Astrocyte of the hippocampus (primary cell): ENCODE measurements around the gene FBLN5.
A peak's percentile ranks its signal among the peaks of the same experiment; 100 is the strongest.

Experiments
- DNase-seq: peaks from one replicate; pipeline ENCODE4 v3.0.0; 2011; ENCODE audit warnings: low read depth, low spot score

Gene FBLN5

GRCh38 chr14:91945751-91946621 lies 1.5 kb downstream of the FBLN5 start:
- peak; percentile 18 for DNase-seq

GRCh38 chr14:91942946-91943345 lies 4.5 kb downstream of the FBLN5 start:
- no peak for DNase-seq

DNA sequence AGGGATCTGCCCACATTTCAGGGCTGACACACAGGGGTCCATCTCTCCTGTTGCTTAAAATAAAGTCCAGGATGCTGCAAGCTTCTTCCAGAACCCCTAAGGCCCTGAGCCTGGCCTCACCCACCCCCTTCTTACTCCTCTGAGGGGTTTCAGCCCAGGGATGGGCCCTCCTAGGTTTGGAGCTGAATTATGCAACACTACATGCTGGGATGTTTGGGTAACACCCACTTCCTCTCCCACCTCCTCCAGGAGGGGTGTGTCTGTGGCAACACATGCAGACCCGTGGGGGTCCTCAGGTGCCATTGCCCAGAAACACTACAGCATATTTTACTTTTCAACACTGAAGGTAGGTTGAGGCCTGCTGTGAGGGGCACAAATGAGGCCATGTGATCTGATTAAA lies 5.4 kb downstream of the FBLN5 start:
- DNase-seq: no peak

GRCh38 chr14:91940209-91940608 lies 7.3 kb downstream of the FBLN5 start:
- DNase-seq: no peak

- DNase-seq: no peak
Measured at GRCh38 chr14:91935586-91935985, 11.9 kb downstream of the FBLN5 start.

- DNase-seq: no peak
Measured at GRCh38 chr14:91934554-91935285, 12.8 kb downstream of the FBLN5 start.

DNA sequence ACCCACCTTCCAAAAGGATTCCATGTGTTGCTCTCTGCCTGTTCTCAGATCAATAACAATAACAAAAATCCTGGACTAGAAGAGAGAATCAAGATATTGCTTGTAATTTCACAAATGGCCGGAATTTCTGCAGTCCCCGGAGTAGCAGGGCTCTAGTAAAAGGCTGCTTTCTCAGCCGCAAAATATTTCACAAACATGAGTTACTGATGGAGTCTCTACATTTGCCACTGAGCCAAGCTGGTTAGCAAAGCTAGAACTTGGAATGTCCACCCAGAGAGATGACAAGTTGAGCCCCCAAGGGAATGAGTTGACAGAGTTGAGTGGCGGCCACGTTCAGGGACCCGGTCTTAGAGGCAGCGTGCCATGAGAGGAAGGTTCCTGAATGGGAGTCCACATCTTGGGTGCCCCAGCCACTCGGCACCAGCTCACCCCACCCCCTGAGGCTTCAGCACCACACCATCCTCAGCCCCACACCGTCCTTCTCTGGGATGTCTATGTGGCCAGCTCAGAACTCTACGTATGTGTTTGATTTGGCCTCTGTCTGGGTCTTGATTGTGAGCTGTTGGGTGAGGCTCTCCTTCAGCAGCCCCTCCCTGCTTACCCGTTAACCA lies 15.9 kb downstream of the FBLN5 start:
- no peak for DNase-seq

GRCh38 chr14:91929700-91930099 lies 17.8 kb downstream of the FBLN5 start:
- no peak for DNase-seq

DNA sequence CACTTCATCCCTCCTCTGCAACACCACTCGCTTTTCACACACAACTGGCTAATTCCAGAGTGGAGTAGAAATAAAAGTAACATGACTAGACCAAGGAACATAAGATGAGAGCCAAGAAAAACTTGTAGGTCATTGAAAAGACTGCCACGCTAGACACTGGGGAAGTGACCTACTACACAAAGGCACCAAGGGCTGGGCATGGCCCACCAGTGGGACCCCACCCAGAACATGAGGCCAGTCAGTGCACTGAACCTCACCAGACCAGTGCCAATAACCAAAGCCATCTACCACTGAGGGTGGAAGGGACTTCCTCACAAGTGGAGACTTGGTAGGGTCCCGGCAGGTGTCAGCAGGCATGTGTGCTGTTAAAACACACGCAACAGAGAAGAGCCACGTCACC lies 19.7 kb downstream of the FBLN5 start:
- no peak for DNase-seq

GRCh38 chr14:91927191-91927590 lies 20.3 kb downstream of the FBLN5 start:
- DNase-seq: no peak

- no peak for DNase-seq
Measured at GRCh38 chr14:91926131-91926890, 21.2 kb downstream of the FBLN5 start.

GRCh38 chr14:91925727-91926121 lies 21.8 kb downstream of the FBLN5 start:
- DNase-seq: no peak

- peak; percentile 28 for DNase-seq
Measured at GRCh38 chr14:91925001-91925726, 22.3 kb downstream of the FBLN5 start.

- DNase-seq: no peak
Measured at GRCh38 chr14:91920526-91920925, 27.0 kb downstream of the FBLN5 start.

- DNase-seq: peak; percentile 31
Measured at GRCh38 chr14:91919814-91920213, 27.7 kb downstream of the FBLN5 start.

DNA sequence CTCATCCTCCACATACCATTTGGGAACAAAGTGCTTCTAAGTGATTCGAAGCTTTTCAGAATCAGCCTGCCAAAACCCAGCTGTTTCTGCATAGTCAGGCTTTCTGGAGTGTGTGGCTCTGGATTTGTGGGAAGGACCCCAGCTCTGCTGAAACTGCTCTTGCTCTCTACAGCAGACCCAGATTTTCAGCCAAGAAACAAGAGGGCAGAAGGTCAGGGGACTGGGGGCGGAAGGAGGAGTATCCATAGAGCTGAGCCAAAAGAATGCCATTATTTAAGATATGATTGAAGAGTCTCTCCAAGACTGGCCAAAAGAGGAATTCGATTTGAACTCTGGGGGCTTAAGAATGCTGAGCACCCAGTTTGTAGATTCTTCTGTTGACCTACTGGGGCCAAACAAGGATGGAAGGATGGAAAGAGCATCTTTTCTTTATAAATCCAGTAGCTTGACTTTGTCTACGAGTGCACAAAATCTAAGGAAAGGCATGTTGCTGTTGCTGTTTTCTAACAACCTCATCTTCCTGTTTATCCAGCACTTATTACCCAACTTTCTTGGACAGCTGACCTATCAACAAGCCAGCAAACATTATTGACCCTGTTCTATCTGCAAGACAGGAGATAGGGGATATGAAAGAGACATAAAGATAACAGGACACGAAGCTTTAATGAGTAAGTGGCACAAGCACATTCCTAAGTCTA lies 29.2 kb downstream of the FBLN5 start:
- no peak for DNase-seq

DNA sequence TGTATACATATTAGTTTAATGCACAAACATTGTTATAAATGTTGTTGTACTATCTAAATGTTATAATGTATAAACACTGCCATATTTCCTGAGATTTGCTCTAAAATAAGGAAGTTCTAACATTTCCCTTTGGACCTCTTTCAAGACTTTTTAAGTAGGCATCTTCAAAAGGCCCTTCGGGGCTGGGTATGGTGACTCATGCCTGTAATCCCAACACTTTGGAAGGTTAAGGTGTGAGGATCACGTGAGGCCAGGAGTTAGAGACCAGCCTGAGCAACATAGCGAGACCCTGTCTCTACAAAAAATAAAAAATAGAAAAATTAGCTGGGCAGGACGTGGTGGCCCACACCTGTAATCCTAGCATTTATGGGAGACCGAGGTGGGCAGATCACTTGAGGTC lies 35.5 kb downstream of the FBLN5 start:
- DNase-seq: no peak

DNA sequence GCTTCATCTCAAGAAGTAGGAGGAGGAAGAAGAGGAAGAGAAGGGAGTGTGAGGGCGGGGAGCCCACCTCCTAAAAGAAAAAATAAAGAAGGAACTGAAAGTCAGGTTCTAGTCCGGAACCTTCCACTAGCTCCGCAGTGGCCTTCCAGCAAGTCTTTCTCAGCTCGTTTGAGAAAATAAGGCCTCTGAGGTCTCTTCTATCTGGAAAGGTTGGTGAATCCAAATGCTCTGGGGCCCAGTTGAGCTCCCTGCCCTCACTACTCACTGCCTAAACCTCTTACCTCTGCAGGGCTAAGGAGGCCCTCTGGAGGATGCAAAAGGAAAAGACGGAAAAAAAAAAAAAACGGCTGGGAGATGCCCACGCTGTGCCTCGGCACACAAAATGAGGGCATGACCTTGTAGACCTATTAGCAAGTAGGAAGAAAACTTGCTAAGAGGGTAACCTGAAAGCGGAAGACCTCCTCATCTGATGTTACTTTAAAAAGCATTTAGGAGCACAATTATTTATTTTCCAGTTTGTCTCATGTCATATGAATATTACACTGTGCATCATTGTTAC lies 35.9 kb downstream of the FBLN5 start:
- DNase-seq: peak; percentile 71

DNA sequence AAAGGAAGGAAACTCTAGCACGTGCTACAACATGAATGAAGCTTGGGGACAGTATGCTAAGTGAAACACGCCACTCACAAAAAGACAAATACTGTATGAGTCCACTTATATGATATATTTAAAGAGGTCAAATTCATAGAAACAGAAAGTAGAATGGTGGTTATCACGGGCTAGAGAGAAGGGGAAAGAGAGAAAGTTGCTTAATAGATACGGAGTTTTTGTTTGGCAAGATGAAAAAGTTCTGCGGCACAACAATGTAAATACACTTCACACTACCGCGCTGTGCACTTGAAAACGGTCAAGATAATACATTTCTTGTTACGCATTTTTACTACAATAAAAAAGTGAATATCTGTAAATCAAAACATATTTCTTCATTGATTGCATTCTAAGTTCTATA lies 37.3 kb downstream of the FBLN5 start:
- DNase-seq: no peak

GRCh38 chr14:91906374-91906773 lies 41.1 kb downstream of the FBLN5 start:
- DNase-seq: no peak
